ENCODE results near the gene ADD3.

- TF ChIP-seq CTCF (IDR thresholded peaks at IDR 0.05): no peak
- no peak for TF ChIP-seq POLR2A (IDR thresholded peaks at IDR 0.05)
Observed at GRCh38 chr10:109973326-109973829, 34.4 kb upstream of the ADD3 start.
